WI38 (cell line): ENCODE results near the gene MAGEB6.

ENCODE experiments used
- H3K4me3 ChIP-seq: 2 replicates; pipeline ENCODE4 v1.5.1; 2011; ENCODE audit warnings: low read depth, mild to moderate bottlenecking, control low read depth, low read length
- TF ChIP-seq, protein P1 (sequence below): IDR thresholded peaks from 2 replicates; pipeline ENCODE4 v1.5.1; 2012; ENCODE audit warnings: low read depth, mild to moderate bottlenecking, control low read depth, low read length

The MAGEB6 gene

GRCh38 chrX:26234177-26234576 lies 41.9 kb downstream of the MAGEB6 start:
- no peak overlapping the region for H3K4me3 ChIP-seq
- TF ChIP-seq, protein P1, sequence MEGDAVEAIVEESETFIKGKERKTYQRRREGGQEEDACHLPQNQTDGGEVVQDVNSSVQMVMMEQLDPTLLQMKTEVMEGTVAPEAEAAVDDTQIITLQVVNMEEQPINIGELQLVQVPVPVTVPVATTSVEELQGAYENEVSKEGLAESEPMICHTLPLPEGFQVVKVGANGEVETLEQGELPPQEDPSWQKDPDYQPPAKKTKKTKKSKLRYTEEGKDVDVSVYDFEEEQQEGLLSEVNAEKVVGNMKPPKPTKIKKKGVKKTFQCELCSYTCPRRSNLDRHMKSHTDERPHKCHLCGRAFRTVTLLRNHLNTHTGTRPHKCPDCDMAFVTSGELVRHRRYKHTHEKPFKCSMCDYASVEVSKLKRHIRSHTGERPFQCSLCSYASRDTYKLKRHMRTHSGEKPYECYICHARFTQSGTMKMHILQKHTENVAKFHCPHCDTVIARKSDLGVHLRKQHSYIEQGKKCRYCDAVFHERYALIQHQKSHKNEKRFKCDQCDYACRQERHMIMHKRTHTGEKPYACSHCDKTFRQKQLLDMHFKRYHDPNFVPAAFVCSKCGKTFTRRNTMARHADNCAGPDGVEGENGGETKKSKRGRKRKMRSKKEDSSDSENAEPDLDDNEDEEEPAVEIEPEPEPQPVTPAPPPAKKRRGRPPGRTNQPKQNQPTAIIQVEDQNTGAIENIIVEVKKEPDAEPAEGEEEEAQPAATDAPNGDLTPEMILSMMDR = no peak
